ENCODE measurements around the gene SEMA4D. TPM values are rescaled to one million over a fixed set of nuclear protein-coding genes. Genes with fewer than 3 reads are reported as not detected.

SEMA4D gene
- total and polyA plus RNA-seq, 9 of the 15 experiments (the other 6 are each of a cell fraction or from before 2014, with no cell fraction given) = 0.38 to 5.1 (median 1.8) TPM

DNA sequence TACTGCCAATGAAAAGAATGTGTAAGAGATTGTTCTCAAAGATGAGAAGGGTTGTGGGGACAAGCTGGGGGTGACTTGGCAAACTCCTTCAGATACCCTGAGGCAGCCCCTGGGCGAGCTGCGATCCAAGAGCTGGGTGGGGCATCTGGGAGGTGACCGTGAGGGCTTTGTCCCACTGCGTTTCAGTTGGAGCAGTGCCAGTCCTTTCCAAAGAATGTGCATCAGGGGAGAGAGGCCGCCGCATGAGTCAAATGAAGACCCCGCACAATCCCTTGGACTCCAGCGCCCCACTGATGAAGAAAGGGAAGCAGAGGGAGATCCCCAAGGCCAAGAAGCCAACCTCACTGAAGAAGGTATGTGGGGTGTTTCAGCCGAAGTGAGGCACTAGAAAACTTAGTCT lies 151.2 kb downstream of the SEMA4D start:
- ChIA-PET POLR2A (interaction anchor here (0.6 to 0.9 kb wide), 2 partner anchors 10 to 28 kb away, joined by 3 to 4 read pairs; partner anchors contain the start of gene SECISBP2), CTCF (ENCODE audit: low intra/inter-chr PET ratio) (no interaction called here)
- Histone ChIP-seq H3K9me1 (ENCODE audit: control insufficient read depth, insufficient read depth, low read length) (no peaks in the 10 kb centered on the region), H3K79me2 (ENCODE audit: control insufficient read depth, insufficient read depth, low read length) (no peaks in the 10 kb centered on the region), H3K27me3 (ENCODE audit: control insufficient read depth in 2 of 2, insufficient read depth in 2 of 2, low read length in 2 of 2) (no peaks in the 10 kb centered on the region), H3K4me2 (ENCODE audit: insufficient read depth, low read length) (no peak overlapping the region), H3K27ac (ENCODE audit: extremely low read depth, low read depth, low read length) (no peak overlapping the region), H3K36me3 (ENCODE audit: control insufficient read depth, insufficient read depth, low read length) (peaks cover 86% of the 10 kb centered on the region), H3K4me1 (replicated peaks in 1 of 2; ENCODE audit: control insufficient read depth in 2 of 2, insufficient read depth in 2 of 2, low read length in 2 of 2) (peaks cover 0 to 2% of the 10 kb centered on the region in 2 experiments; a peak in 2 of 5 replicates), H3K9me3 (replicated peaks; ENCODE audit: control insufficient read depth, insufficient read depth, low read depth, low read length) (no peaks in the 10 kb centered on the region), H3K9ac (ENCODE audit: insufficient read depth in 1 of 2, low read depth in 2 of 2, low read length in 2 of 2) (no peak overlapping the region), H3K4me3 (no peak overlapping the region), H4K20me1 (replicated peaks; ENCODE audit: control insufficient read depth, insufficient read depth, low read length) (no peaks in the 10 kb centered on the region), H2AFZ (ENCODE audit: low read depth, low read length) (no peak overlapping the region)
- TF ChIP-seq ZNF347 (CRISPR knock-in tag; IDR thresholded peaks at IDR 0.05; ENCODE audit: low read depth) = no peak
- TF ChIP-seq CCNT2 (IDR thresholded peaks at IDR 0.05; ENCODE audit: borderline replicate concordance, extremely low read depth, insufficient read length, low read depth, low read length) = no peak
- in situ Hi-C loops (cut with MboI) = no loop called here
- BruUV-seq (replicated peaks) = no TSS peak
- ATAC-seq = no peak
- no peak for DNase-seq (ENCODE audit: extremely low read depth in 1 of 4, low spot score in 3 of 4)
- FAIRE-seq = no peak
- intact Hi-C loops (cut with micrococcal nuclease) = no loop called here
- 100% methylated on average over 3 of the region's 9 CpGs for WGBS (ENCODE audit: insufficient coverage, low coverage, missing lambda C conversion rate)

DNA sequence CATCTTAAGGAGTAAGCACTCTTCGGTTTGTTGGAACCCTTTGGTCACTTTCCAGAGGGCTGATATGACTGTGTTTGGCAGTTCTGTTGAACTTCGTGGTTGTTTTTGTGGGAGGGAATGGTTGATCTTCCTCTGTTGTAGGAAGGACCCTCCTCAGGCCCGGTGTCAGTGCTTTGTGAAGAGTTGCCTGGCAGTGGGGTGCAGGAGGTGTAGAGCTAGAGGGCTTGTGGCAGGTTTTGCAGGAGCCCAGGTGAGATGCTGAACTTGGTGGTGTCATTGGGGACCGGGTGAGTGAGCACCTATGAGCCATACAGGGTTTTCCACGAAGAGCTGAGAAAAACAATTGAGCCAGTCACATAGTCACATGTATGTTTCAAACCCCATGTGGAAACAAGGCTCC lies 152.4 kb downstream of the SEMA4D start:
- peaks cover 0 to 2% of the 10 kb centered on the region in 2 experiments; a peak in 2 of 5 replicates for H3K4me1 ChIP-seq (replicated peaks in 1 of 2; ENCODE audit: control insufficient read depth in 2 of 2, insufficient read depth in 2 of 2, low read length in 2 of 2)
- no peak overlapping the region for H3K4me2 ChIP-seq (ENCODE audit: insufficient read depth, low read length)
- in situ Hi-C loops (cut with MboI) = no loop called here
- no TSS peak for BruUV-seq (replicated peaks)
- 92% methylated on average over 4 of the region's 5 CpGs for WGBS (ENCODE audit: insufficient coverage, low coverage, missing lambda C conversion rate)
- H3K4me3 ChIP-seq = no peak overlapping the region
- DNase-seq (ENCODE audit: extremely low read depth in 1 of 4, low spot score in 3 of 4) = no peak
- peaks cover 83% of the 10 kb centered on the region for H3K36me3 ChIP-seq (ENCODE audit: control insufficient read depth, insufficient read depth, low read length)
- no peaks in the 10 kb centered on the region for H3K9me1 ChIP-seq (ENCODE audit: control insufficient read depth, insufficient read depth, low read length)
- no peaks in the 10 kb centered on the region for H3K79me2 ChIP-seq (ENCODE audit: control insufficient read depth, insufficient read depth, low read length)
- H2AFZ ChIP-seq (ENCODE audit: low read depth, low read length) = no peak overlapping the region
- no peak overlapping the region for H3K9ac ChIP-seq (ENCODE audit: insufficient read depth in 1 of 2, low read depth in 2 of 2, low read length in 2 of 2)
- CTCF ChIA-PET (ENCODE audit: low intra/inter-chr PET ratio) = no interaction called here
- intact Hi-C loops (cut with micrococcal nuclease) = no loop called here
- H3K27ac ChIP-seq (ENCODE audit: extremely low read depth, low read depth, low read length) = no peak overlapping the region
- POLR2A ChIA-PET = no interaction called here
- H3K9me3 ChIP-seq (replicated peaks; ENCODE audit: control insufficient read depth, insufficient read depth, low read depth, low read length) = no peaks in the 10 kb centered on the region
- ATAC-seq = no peak
- FAIRE-seq = no peak
- H3K27me3 ChIP-seq (ENCODE audit: control insufficient read depth in 2 of 2, insufficient read depth in 2 of 2, low read length in 2 of 2) = no peaks in the 10 kb centered on the region
- H4K20me1 ChIP-seq (replicated peaks; ENCODE audit: control insufficient read depth, insufficient read depth, low read length) = no peaks in the 10 kb centered on the region
- TF ChIP-seq SMARCA5 (IDR thresholded peaks at IDR 0.05) = no peak
- no peak for TF ChIP-seq MCM3 (IDR thresholded peaks at IDR 0.05)
- TF ChIP-seq, protein P1, sequence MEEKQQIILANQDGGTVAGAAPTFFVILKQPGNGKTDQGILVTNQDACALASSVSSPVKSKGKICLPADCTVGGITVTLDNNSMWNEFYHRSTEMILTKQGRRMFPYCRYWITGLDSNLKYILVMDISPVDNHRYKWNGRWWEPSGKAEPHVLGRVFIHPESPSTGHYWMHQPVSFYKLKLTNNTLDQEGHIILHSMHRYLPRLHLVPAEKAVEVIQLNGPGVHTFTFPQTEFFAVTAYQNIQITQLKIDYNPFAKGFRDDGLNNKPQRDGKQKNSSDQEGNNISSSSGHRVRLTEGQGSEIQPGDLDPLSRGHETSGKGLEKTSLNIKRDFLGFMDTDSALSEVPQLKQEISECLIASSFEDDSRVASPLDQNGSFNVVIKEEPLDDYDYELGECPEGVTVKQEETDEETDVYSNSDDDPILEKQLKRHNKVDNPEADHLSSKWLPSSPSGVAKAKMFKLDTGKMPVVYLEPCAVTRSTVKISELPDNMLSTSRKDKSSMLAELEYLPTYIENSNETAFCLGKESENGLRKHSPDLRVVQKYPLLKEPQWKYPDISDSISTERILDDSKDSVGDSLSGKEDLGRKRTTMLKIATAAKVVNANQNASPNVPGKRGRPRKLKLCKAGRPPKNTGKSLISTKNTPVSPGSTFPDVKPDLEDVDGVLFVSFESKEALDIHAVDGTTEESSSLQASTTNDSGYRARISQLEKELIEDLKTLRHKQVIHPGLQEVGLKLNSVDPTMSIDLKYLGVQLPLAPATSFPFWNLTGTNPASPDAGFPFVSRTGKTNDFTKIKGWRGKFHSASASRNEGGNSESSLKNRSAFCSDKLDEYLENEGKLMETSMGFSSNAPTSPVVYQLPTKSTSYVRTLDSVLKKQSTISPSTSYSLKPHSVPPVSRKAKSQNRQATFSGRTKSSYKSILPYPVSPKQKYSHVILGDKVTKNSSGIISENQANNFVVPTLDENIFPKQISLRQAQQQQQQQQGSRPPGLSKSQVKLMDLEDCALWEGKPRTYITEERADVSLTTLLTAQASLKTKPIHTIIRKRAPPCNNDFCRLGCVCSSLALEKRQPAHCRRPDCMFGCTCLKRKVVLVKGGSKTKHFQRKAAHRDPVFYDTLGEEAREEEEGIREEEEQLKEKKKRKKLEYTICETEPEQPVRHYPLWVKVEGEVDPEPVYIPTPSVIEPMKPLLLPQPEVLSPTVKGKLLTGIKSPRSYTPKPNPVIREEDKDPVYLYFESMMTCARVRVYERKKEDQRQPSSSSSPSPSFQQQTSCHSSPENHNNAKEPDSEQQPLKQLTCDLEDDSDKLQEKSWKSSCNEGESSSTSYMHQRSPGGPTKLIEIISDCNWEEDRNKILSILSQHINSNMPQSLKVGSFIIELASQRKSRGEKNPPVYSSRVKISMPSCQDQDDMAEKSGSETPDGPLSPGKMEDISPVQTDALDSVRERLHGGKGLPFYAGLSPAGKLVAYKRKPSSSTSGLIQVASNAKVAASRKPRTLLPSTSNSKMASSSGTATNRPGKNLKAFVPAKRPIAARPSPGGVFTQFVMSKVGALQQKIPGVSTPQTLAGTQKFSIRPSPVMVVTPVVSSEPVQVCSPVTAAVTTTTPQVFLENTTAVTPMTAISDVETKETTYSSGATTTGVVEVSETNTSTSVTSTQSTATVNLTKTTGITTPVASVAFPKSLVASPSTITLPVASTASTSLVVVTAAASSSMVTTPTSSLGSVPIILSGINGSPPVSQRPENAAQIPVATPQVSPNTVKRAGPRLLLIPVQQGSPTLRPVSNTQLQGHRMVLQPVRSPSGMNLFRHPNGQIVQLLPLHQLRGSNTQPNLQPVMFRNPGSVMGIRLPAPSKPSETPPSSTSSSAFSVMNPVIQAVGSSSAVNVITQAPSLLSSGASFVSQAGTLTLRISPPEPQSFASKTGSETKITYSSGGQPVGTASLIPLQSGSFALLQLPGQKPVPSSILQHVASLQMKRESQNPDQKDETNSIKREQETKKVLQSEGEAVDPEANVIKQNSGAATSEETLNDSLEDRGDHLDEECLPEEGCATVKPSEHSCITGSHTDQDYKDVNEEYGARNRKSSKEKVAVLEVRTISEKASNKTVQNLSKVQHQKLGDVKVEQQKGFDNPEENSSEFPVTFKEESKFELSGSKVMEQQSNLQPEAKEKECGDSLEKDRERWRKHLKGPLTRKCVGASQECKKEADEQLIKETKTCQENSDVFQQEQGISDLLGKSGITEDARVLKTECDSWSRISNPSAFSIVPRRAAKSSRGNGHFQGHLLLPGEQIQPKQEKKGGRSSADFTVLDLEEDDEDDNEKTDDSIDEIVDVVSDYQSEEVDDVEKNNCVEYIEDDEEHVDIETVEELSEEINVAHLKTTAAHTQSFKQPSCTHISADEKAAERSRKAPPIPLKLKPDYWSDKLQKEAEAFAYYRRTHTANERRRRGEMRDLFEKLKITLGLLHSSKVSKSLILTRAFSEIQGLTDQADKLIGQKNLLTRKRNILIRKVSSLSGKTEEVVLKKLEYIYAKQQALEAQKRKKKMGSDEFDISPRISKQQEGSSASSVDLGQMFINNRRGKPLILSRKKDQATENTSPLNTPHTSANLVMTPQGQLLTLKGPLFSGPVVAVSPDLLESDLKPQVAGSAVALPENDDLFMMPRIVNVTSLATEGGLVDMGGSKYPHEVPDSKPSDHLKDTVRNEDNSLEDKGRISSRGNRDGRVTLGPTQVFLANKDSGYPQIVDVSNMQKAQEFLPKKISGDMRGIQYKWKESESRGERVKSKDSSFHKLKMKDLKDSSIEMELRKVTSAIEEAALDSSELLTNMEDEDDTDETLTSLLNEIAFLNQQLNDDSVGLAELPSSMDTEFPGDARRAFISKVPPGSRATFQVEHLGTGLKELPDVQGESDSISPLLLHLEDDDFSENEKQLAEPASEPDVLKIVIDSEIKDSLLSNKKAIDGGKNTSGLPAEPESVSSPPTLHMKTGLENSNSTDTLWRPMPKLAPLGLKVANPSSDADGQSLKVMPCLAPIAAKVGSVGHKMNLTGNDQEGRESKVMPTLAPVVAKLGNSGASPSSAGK (IDR thresholded peaks at IDR 0.05) = no peak

Data from K562 (cell line).